ENCODE measurements around the gene STPG2. TPM values are rescaled to one million over a fixed set of nuclear protein-coding genes. Genes with fewer than 3 reads are reported as not detected.

STPG2 gene
- total and polyA plus RNA-seq, 2 donors (not counting 1 experiment from before 2014, with no cell fraction given): 0.13 to 0.49 TPM

DNA sequence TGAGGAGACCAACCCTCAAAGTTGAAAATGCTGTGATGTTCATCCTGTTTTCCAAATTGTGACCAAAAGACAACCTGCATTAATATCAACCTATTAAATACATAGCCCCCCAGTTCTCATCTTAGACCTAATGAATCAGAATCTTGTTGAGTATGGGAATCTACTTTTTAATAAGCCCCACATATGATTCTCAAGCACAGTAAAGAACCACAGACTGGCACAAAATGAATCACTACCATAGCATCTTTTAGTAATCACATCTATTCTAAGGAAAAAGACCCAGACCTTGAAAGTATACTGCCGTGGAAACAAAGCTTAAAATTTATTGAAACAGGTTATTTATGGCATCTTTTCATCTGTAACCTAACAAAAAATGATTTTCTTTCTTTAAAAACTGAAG is 152.9 kb downstream of the STPG2 start:
- no peak overlapping the region for H3K4me3 Mint-ChIP-seq
- no peaks in the 10 kb centered on the region for H3K4me1 Mint-ChIP-seq
- H3K27ac Mint-ChIP-seq: no peak overlapping the region
- H3K27me3 Mint-ChIP-seq: no peaks in the 10 kb centered on the region
- CTCF ChIA-PET: no interaction called here
- H3K27ac ChIP-seq (ENCODE audit: low read length in 2 of 2): no peak overlapping the region
- no peak overlapping the region for H3K4me3 ChIP-seq (ENCODE audit: control extremely low read depth in 1 of 5, extremely low read depth in 1 of 5, insufficient read depth in 1 of 5, low read depth in 2 of 5, low read length in 4 of 5)
- H3K9me3 Mint-ChIP-seq (ENCODE audit: insufficient read depth): peaks cover 6% of the 10 kb centered on the region
- intact Hi-C loops (cut with micrococcal nuclease): no loop called here
- no peak for TF ChIP-seq EZH2 (IDR thresholded peaks at IDR 0.05; ENCODE audit: borderline replicate concordance, insufficient read depth, low read depth, low read length, poor library complexity, severe bottlenecking)
- TF ChIP-seq, protein P1, sequence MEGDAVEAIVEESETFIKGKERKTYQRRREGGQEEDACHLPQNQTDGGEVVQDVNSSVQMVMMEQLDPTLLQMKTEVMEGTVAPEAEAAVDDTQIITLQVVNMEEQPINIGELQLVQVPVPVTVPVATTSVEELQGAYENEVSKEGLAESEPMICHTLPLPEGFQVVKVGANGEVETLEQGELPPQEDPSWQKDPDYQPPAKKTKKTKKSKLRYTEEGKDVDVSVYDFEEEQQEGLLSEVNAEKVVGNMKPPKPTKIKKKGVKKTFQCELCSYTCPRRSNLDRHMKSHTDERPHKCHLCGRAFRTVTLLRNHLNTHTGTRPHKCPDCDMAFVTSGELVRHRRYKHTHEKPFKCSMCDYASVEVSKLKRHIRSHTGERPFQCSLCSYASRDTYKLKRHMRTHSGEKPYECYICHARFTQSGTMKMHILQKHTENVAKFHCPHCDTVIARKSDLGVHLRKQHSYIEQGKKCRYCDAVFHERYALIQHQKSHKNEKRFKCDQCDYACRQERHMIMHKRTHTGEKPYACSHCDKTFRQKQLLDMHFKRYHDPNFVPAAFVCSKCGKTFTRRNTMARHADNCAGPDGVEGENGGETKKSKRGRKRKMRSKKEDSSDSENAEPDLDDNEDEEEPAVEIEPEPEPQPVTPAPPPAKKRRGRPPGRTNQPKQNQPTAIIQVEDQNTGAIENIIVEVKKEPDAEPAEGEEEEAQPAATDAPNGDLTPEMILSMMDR (IDR thresholded peaks at IDR 0.05): no peak
- H3K9me3 ChIP-seq (ENCODE audit: control extremely low read depth in 1 of 3, control insufficient read depth in 2 of 3, insufficient read depth in 1 of 3, low read length in 2 of 3): peaks cover 0 to 6% (median 2%) of the 10 kb centered on the region in 3 donors
- POLR2A ChIA-PET: no interaction called here
- no peaks in the 10 kb centered on the region for H3K27me3 ChIP-seq (replicated peaks in 1 of 4; ENCODE audit: control extremely low read depth in 1 of 4, control insufficient read depth in 3 of 4, insufficient read depth in 4 of 4, low read length in 3 of 4)
- H3K79me2 ChIP-seq (ENCODE audit: control insufficient read depth, insufficient read depth, low read length): no peaks in the 10 kb centered on the region
- no peak overlapping the region for H3K4me2 ChIP-seq (replicated peaks; ENCODE audit: low read depth, low read length, poor library complexity, severe bottlenecking)
- no peak overlapping the region for H2AFZ ChIP-seq (ENCODE audit: insufficient read depth, low read depth, low read length, poor library complexity, severe bottlenecking)
- no peak for ATAC-seq (ENCODE audit: low read depth)
- no CpG with 5 or more reads among the region's 1 CpG for WGBS (ENCODE audit: insufficient coverage)
- no peaks in the 10 kb centered on the region for H4K20me1 ChIP-seq (ENCODE audit: control insufficient read depth, insufficient read depth, low read length, poor library complexity, severe bottlenecking)
- no peaks in the 10 kb centered on the region for H3K36me3 ChIP-seq (replicated peaks in 1 of 2; ENCODE audit: control extremely low read depth in 1 of 2, control insufficient read depth in 1 of 2, extremely low read depth in 1 of 2, insufficient read depth in 2 of 2, low read length in 1 of 2)
- no peaks in the 10 kb centered on the region for H3K4me1 ChIP-seq (ENCODE audit: control insufficient read depth in 2 of 2, insufficient read depth in 2 of 2, low read length in 2 of 2)
- DNase-seq: no peak
- no peak overlapping the region for H3K9ac ChIP-seq (ENCODE audit: low read length)

DNA sequence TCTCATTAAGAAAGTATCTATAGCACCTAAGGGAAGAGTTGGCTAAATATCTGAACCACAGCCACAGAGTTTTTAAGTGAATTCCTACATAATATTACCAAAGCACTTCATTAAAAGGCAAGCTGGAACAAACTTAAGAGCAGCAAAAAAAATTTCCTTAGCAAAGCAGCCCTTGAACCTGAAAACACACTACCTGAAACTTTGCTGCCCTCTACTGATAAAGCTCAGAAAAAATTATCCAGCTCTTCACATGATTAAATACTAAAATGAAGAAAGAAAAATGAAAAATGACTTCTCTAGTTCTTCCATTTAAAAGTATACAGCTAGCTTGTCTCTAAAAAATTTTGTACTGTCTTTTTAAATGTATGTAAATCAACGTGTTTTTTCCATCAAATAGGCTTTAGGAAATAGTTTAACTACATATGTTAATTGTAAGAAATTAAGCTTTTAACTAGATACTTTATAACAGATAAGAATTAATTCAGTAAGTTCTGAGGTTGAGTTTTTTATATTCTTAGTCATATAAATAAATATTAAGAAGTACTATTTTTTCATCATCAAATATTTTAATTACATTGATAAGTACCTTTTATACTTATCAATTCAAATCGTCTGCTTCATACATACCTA is 156.1 kb downstream of the STPG2 start:
- no peaks in the 10 kb centered on the region for H3K9me3 ChIP-seq (ENCODE audit: control extremely low read depth in 1 of 3, control insufficient read depth in 2 of 3, insufficient read depth in 1 of 3, low read length in 2 of 3)
- no peak overlapping the region for H2AFZ ChIP-seq (ENCODE audit: insufficient read depth, low read depth, low read length, poor library complexity, severe bottlenecking)
- DNase-seq (no peak), ATAC-seq (ENCODE audit: low read depth) (no peak)
- no peak for TF ChIP-seq EZH2 (IDR thresholded peaks at IDR 0.05; ENCODE audit: borderline replicate concordance, insufficient read depth, low read depth, low read length, poor library complexity, severe bottlenecking)
- TF ChIP-seq, protein P1 (IDR thresholded peaks at IDR 0.05): no peak
- H3K36me3 ChIP-seq (replicated peaks in 1 of 2; ENCODE audit: control extremely low read depth in 1 of 2, control insufficient read depth in 1 of 2, extremely low read depth in 1 of 2, insufficient read depth in 2 of 2, low read length in 1 of 2): no peaks in the 10 kb centered on the region
- H3K27ac ChIP-seq (ENCODE audit: low read length in 2 of 2): no peak overlapping the region
- Mint-ChIP-seq H3K4me1 (no peaks in the 10 kb centered on the region), H3K9me3 (ENCODE audit: insufficient read depth) (no peaks in the 10 kb centered on the region), H3K27ac (no peak overlapping the region), H3K4me3 (no peak overlapping the region), H3K27me3 (no peaks in the 10 kb centered on the region)
- H3K27me3 ChIP-seq (replicated peaks in 1 of 4; ENCODE audit: control extremely low read depth in 1 of 4, control insufficient read depth in 3 of 4, insufficient read depth in 4 of 4, low read length in 3 of 4): no peaks in the 10 kb centered on the region
- no peaks in the 10 kb centered on the region for H3K4me1 ChIP-seq (ENCODE audit: control insufficient read depth in 2 of 2, insufficient read depth in 2 of 2, low read length in 2 of 2)
- intact Hi-C loops (cut with micrococcal nuclease): no loop called here
- H3K4me3 ChIP-seq (ENCODE audit: control extremely low read depth in 1 of 5, extremely low read depth in 1 of 5, insufficient read depth in 1 of 5, low read depth in 2 of 5, low read length in 4 of 5): no peak overlapping the region
- no peak overlapping the region for H3K9ac ChIP-seq (ENCODE audit: low read length)
- H4K20me1 ChIP-seq (ENCODE audit: control insufficient read depth, insufficient read depth, low read length, poor library complexity, severe bottlenecking): no peaks in the 10 kb centered on the region
- POLR2A ChIA-PET: no interaction called here
- CTCF ChIA-PET: no interaction called here
- no peak overlapping the region for H3K4me2 ChIP-seq (replicated peaks; ENCODE audit: low read depth, low read length, poor library complexity, severe bottlenecking)
- no CpG with 5 or more reads among the region's 2 CpGs for WGBS (ENCODE audit: insufficient coverage)
- H3K79me2 ChIP-seq (ENCODE audit: control insufficient read depth, insufficient read depth, low read length): no peaks in the 10 kb centered on the region

Measured in B cell (primary cell).